Measurements from ENCODE around the gene EGLN1.
"Not testable (repeated sequence)": the region's sequence is repeated elsewhere in the genome, so short reads cannot be mapped to it uniquely, and the experiment has no call there.

EGLN1 gene

DNA sequence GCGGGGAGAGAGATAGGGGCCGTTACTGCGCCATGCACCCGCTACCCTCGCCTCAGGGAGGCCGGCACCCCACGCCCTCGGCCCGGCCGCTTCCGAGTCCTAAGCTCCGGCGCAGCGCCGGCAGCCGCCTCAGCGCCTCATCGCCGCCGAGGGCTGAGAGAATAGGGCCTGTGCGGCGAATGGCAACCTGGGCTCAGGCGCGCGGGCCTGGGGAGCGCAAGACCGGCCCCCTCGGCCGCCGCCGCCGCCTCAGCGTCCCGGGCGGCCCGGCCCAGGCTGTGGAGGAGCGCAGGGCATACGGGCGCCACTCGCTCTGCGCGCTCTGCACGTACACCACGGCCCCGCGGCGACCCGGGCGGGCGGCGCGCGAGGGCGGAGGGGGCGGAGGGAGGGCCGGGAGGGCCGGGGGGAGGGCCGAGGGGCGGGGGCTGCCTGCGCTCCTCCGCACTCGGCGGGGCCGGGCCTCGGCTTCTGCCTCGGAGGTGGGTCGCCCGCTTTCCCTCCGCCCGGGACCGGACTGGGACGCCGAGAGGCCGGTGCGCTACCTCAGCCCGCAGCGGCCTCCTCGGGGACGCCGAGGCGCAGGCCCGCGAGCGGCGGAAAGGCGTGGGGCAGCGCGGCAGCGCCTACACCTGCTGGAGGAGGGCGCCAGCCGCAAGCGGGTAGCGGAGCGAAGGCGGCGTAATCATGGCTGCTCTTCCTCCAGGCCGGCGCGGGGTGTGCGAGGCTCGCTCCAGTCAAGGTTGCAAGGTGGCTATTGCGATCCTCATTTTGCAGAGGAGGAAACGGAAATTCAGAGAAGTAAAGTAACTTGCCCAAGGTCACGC lies at the start of gene EGLN1:
EGLN1 (minus strand) TSS at position 317 of the 827 bp plus-strand sequence. CDS start 399 bp downstream, outside the sequence.
- peak; percentile 91 for DNase-seq

DNA sequence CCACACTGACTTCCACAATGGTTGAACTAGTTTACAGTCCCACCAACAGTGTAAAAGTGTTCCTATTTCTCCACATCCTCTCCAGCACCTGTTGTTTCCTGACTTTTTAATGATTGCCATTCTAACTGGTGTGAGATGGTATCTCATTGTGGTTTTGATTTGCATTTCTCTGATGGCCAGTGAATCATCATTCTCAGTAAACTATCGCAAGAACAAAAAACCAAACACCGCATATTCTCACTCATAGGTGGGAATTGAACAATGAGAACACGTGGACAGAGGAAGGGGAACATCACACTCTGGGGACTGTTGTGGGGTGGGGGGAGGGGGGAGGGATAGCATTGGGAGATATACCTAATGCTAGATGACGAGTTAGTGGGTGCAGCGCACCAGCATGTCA lies 49.4 kb upstream of the EGLN1 start:
- peak; percentile 18 for DNase-seq

DNA sequence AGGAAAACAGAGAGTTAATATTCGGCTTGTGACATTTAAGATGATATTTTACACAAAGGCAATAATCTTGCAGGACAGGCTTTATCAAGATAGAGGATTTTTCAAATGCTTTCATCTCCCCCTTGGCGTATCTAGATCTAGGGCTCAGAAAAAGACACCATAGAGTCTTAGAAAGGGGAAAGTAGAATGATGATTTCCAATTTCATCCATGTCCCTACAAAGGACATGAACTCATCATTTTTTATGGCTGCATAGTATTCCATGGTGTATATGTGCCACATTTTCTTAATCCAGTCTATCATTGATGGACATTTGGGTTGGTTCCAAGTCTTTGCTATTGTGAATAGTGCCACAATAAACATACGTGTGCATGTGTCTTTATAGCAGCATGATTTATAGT lies 48.9 kb upstream of the EGLN1 start:
- not testable (repeated sequence) for DNase-seq

DNA sequence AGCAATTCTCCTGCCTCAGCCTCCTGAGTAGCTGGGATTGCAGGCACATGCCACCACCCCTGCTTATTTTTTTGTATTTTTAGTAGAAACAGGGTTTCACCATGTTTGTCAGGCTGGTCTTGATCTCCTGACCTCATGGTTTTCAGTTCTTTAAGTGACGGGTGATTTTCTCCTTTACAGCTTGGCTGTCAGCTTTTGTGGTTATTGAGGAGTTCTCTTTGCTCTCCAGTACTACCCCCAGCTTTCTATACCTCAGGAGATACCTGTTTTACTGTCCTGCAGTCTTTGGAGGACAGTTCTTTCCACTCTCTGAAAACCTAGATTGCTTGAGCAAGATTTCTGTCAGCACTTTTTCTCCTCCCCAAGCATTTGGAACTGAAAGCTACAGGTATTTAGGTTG lies 45.9 kb upstream of the EGLN1 start:
- no peak for DNase-seq

DNA sequence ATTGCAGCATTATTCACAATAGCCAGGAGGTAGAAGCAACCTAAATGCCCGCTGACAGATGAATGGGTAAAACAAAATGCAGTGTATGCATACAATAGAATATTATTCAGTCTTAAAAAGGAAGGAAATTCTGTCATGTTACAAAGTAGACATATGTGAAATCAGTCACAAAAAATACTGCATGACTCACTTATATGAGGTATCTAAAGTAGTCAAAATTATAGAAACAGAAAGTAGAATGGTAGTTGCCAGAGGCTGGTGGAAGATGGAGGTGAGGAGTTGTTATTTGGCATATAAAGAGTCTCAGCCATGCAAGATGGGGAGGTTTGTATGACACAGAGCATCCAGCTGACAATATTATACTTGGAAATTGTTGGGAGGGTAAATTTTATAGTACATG lies 43.0 kb upstream of the EGLN1 start:
- DNase-seq, result peak; percentile 60

DNA sequence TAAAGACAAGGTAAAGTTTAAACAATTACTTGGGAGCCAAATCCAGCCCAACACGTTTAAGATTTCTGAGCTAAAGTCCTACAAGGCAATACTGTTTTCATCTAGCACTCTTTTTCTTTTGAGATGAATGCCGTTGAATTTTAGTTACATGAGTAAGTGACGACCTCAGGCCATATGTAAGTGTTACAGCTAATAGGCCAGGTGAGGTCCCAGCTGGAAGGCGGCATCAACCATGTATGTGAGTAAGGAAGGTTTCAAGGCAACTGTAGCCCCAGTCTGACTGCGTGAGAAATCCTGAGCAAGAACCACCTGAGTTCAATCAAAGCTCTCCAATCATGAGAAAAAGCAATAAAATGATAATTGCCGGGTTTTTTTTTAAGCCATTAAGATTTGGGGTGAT lies 41.5 kb upstream of the EGLN1 start:
- no peak for DNase-seq

DNA sequence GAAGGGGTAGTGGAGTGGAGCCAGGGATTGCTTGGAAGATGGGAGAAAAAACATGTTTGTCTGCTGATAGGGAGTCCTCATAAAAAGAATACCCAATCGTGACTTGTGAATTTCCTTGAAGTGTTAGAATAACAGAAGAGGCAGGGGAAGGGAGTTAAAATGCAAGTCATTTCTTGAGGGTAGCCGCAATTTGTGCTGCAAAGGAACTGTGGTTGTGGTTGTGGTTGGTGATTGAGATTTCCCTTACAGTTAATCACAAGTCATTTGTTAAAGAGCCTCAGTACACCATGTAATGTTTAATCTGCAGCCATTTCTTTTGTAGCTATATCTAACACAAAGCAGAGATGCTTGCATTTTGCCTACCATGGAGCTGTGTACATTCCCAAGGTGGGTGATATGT lies 38.5 kb upstream of the EGLN1 start:
- peak; percentile 92 for DNase-seq

DNA sequence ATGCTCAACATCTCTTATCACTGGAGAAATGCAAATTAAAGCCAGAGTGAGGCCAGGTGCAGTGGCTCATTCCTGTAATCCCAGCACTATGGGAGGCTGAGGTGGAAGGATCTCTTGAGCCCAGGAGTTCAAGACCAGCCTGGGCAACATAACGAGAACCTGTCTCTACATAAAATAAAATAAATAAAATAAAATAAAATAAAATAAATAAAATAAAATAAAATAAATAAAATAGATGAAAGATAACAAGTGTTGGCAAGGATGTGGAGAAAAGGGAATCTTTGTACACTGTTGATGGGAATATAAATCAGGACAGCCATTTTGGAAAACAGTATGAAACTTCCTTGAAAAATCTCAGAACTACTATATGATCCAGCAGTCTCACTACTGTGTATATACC lies 37.4 kb upstream of the EGLN1 start:
- DNase-seq, result not testable (repeated sequence)

DNA sequence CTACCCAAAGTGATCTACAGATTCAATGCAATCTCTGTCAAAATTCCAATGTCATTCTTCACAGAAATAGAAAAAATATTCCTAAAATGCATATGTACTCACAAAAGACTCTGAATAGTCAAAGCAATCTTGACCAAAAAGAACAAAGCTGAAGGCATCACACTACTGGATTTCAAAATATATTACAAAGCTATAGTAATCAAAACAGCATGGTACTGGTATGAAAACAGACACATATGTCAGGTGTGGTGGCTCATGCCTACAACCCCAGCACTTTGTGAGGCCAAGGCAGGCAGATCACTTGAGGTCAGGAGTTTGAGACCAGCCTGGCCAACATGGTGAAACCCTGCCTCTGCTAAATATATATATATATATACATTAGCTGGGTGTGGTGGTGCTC lies 35.9 kb upstream of the EGLN1 start:
- DNase-seq, result not testable (repeated sequence)

DNA sequence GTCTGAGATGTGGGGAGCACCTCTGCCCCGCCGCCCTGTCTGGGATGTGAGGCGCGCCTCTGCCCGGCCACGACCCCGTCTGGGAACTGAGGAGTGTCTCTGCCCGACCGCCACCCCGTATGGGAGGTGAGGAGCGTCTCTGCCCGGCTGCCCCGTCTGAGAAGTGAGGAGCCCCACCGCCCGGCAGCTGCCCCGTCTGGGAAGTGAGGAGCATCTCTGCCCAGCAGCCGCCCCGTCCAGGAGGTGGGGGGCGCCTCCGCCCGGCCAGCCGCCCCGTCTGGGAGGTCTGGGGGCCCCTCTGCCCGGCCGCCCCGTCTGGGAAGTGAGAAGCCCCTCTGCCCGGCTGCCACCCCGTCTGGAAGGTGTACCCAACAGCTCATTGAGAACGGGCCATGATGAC lies 32.0 kb upstream of the EGLN1 start:
- DNase-seq, result not testable (repeated sequence)

DNA sequence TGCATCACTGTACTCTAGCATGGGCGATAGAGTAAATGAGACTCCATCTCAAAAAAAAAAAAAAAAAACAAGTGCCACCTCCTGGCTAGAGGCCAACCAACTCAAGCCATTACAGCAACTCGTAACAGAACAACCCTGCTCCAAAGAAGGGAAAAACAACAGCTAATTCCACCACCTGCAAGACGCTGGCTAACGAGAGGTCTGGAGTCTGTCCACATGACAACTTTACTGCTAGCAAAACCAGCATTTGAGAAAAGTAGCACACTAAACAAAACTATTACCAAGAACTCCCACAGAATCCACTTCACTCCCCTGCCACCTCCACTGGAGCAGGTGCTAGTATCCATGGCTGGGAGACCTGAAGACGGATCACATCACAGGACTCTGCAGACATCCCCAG lies 24.1 kb upstream of the EGLN1 start:
- no peak for DNase-seq

DNA sequence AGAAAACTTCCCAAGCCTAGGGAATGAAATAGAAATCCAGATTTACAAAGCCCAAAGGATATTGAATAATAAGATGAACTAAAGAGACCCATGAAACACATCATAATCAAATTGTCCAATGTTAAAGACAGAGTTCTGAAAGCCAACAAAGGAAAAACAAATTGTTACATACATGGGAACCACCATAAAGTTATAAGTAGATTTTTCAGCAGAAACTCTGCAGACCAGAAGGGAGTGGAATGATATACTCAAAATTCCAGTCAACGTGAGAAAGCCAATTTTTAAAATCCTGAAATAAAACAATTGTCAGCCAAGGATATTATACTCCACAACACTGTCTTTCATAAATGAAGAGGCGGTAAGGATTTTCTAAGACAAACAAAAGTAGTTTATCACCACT lies 22.0 kb upstream of the EGLN1 start:
- no peak for DNase-seq

DNA sequence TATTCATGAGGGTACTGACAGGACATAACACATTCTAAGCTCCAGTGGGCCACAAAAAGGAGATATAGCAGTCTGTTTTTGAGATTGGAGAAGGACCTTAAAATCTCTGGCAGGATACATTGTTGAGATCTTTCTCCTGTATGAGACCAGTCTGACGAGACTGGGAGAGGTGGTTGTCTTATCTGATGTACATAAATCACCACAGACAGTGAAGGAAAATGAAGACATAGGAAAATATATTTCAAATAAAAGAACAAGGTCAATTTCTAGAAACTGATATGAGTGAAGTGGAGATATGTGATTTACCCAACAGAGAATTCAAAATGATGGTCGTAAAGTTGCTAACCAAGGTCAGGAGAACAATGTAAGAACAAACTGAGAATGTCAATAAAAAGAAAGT lies 21.3 kb upstream of the EGLN1 start:
- no peak for DNase-seq

DNA sequence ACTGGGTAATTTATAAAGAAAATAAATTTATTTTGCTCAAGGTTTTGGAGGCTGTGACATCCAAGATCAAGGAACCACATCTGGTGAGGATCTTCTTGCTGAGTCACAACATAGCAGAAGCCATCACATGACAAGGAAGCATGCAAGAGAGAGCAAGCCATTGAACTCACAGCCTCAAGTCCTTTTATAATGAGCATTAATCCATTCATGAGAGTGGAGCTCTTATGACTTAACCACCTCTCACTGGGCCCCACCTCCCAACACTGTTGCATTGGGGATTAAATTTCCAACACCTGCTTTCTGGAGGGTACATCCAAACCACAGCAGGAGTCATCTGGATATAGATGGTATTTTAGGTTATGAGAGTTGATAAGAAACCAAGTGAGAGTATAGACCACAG lies 20.6 kb upstream of the EGLN1 start:
- DNase-seq, result no peak

DNA sequence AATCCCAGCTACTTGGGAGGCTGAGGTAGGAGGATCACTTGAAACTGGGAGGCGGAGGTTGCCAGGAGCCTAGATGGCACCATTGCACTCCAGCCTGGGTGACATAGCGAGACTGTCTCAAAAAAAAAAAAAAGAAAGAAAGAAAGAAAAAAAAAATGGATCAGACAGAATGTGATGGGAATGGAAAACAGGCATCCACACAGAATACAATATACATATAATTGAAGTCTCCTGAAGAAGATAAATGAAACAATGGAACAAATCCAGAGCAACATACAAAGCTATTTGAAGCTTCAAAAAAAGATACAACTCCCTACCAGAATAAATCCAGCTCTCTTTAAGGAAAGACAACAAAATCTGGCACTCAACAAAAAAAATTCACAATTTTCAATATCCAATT lies 10.9 kb upstream of the EGLN1 start:
- no peak for DNase-seq

DNA sequence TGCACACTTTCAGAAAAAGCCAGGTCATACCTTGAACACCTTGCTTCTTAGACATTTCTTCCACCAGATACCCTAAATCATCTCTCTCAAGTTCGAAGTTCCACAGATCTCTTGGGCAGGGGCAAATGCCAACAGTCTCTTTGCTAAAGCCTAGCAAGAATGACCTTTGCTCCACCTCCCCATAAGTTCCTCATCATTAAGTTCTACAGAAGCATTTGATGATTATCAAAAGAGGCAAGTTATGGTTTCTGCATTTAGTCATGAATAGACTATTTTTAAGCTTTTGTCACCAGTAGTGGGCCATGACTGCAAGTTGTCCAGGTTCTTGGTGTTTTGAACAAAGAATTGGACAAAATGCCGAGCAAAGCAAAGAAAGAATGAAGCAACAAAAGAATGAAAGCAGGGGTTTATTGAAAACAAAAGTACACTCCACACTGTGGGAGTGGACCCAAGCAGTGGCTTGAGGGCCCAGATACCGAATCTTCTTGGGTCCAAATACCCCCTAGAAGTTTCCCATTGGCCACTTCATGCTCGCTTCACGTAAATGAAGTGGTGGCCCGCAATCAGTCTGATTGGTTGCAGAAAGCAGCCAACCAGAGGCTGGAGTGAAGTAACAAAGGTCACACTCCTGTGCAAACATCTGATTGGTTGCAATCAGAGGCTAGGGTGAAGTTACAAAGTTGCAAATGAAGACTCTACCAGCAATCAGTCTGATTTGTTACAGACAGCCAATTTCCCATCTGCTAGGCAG lies 9.8 kb upstream of the EGLN1 start:
- DNase-seq, result no peak

DNA sequence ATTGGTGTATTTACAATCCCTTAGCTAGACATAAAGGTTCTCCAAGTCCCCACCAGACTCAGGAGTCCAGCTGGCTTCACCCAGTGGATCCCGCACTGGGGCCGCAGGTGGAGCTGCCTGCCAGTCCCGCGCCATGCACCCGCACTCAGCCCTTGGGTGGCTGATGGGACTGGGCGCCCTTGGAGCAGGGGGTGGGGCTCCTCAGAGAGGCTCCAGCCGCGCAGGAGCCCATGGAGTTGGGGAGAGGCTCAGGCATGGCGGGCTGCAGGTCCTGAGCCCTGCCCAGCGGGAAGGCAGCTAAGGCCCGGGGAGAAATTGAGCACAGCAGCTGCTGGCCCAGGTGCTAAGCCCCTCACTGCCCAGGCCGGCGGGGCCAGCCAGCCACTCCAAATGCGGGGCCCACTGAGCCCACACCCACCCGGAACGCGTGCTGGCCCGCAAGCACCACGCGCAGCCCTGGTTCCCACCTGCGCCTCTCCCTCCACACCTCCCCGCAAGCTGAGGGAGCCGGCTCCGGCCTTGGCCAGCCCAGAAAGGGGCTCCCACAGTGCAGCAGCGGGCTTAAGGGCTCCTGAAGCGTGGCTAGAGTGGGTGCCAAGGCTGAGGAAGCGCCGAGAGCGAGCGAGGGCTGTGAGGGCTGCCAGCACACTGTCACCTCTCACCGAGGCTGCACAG lies 8.7 kb upstream of the EGLN1 start:
- not testable (repeated sequence) for DNase-seq

DNA sequence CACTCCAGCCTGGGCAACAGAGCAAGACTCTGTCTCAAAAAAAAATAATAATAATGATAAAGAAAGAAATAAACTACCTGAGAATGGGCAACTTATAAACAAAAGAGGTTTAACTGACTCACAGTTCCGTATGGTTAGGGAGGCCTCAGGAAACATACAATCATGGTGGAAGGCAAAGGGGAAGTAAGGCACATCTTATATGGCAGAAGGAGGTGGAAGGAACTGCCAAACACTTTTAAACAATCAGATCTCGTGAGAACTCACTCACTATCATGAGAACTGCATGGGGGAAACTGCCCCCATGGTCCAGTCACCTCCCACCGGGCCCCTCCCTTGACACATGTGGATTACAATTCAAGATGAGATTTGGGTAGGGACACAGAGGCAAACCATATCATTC lies 6.3 kb upstream of the EGLN1 start:
- DNase-seq, result no peak

DNA sequence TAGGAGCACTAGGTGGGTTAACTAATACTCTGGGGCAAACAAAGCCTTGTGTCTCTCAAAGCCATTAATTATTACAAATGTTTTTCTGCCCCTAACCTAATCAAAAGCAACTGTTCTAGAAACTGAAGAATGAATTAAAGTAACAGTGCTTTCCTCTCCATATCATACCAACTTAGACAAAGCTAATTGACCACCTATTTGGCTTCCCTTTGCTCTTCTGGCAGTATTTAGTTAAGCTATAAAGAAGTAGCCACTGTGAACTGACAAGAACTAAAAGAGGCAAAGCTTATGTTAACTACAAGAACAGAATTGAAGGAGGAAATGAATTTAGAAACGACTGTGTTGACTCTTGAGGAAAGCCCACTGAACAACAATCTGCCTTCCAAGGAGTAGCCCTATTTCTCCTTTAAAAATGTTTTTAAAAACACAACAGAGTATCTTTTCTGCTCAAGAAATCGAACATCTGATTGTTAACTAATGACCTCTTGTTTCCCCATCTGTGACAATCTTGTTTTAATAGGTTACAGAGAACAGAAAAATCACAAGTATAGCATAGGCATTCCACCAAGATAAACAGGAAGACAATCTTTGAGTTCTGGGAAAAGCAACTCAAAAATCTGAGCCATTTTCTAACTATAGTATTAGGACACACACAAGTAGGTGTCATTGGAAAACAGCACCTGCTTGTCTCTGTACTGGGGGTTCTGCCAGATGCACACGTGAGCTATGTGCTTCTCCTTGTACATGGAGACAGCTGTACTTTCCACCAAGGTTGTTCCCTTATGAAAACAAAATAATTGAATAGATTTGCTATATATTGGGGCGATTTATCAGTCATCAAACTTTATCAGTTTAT lies 3.1 kb upstream of the EGLN1 start:
- no peak for DNase-seq

DNA sequence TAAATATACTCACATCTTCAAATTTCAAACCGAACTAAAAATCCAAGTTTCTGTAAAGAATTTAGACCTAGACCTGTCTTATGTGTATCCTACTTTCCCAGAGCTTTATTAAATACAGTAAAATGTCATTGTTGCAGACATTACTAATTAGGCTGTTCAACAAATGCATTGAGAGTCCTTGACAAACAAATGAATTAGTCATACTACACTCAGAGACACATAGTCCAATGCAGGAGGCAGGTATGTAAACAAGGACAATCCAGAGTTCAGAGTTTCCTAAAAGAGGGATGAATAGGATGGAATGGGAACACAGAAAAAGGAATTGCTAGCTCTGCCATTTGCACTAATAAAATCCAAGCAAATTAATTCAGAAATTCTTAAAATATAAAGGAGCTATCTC lies 1.6 kb upstream of the EGLN1 start:
- DNase-seq, result no peak

DNA sequence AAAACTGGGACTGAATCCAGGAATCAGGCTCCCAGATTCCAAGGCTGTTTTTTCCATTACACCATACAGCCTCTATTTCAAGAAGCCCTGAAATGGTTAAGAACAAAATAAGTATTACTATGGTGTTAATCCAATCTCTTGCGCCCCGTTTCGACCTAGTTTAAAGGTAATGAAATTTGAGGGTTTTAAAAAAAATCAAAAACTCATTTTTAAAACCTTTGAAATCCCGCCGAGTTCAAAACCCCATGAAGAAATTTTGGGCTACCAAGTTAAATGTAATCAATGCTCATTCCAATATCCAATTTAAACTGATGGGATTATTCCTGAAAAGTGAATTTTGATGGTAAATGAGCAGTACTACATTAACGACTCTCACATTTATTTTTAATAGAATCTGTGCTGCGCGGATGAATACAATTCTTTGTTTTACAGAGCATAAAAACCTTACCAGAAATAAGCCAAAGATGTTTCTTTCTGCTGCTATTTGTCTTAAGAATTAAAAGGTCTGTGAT lies 767 bp upstream of the EGLN1 start:
- DNase-seq, result no peak

DNA sequence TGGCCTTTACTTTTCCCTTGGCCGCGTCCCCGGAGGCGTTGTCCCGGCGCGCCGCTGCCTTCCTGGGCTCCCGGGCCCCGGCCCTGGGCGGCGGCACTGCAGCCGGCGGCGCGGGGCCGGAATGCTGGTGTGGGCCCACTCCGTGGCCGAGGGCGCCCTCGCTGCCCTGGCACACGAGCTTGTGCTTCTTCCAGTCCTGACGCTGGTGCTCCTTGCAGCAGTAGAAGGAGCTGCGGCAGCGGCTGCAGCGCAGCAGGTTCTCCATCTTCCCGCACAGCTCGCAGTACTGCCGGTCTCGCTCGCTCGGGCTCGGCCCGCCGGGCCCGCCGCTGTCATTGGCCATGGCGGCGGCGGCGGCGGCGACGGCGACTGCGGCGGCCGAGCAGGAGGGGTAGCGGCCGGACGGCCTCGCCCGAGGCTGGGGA lies 529 bp downstream of the EGLN1 start:
- peak; percentile 52 for DNase-seq
